Measurements from ENCODE around the gene AQP3.
"Not testable (repeated sequence)": the region's sequence is repeated elsewhere in the genome, so short reads cannot be mapped to it uniquely, and the experiment has no call there.

AQP3 gene

GRCh38 chr9:33414889-33415500 lies 32.4 kb downstream of the AQP3 start:
- DNase-seq (ENCODE audit: low read depth): no peak

GRCh38 chr9:33414268-33414667 lies 33.1 kb downstream of the AQP3 start:
- no peak for DNase-seq (ENCODE audit: low read depth)

- no peak for DNase-seq (ENCODE audit: low read depth)
These were observed 39.3 kb downstream of the AQP3 start for GRCh38 chr9:33408087-33408486.

GRCh38 chr9:33407061-33407460 lies 40.3 kb downstream of the AQP3 start:
- DNase-seq (ENCODE audit: low read depth): no peak

GRCh38 chr9:33404788-33405362 lies 42.5 kb downstream of the AQP3 start:
- DNase-seq (ENCODE audit: low read depth): peak; percentile 37

- no peak for DNase-seq (ENCODE audit: low read depth)
These were observed 43.2 kb downstream of the AQP3 start for GRCh38 chr9:33403941-33404787.

- DNase-seq (ENCODE audit: low read depth): not testable (repeated sequence)
These were observed 45.0 kb downstream of the AQP3 start, which contains the start of gene AQP7 for GRCh38 chr9:33402371-33402770. Gene AQP7 (minus strand): TSS chr9:33402568. CDS start chr9:33401262, 1,306 bp downstream.

GRCh38 chr9:33401809-33402208 lies 45.6 kb downstream of the AQP3 start:
- DNase-seq (ENCODE audit: low read depth): not testable (repeated sequence)

GRCh38 chr9:33399047-33399446 lies 48.3 kb downstream of the AQP3 start:
- not testable (repeated sequence) for DNase-seq (ENCODE audit: low read depth)

- not testable (repeated sequence) for DNase-seq (ENCODE audit: low read depth)
These were observed 49.6 kb downstream of the AQP3 start for GRCh38 chr9:33397801-33398200.

- not testable (repeated sequence) for DNase-seq (ENCODE audit: low read depth)
These were observed 52.1 kb downstream of the AQP3 start for GRCh38 chr9:33395159-33395879.

- DNase-seq (ENCODE audit: low read depth): peak; percentile 48
These were observed 53.4 kb downstream of the AQP3 start for GRCh38 chr9:33393986-33394385.

- peak; percentile 23 for DNase-seq (ENCODE audit: low read depth)
These were observed 53.8 kb downstream of the AQP3 start for GRCh38 chr9:33393581-33393980.

- not testable (repeated sequence) for DNase-seq (ENCODE audit: low read depth)
These were observed 54.8 kb downstream of the AQP3 start for GRCh38 chr9:33392591-33393021.
